HG03095 (cell line): ENCODE measurements around the gene ZNF441.
"Not testable (repeated sequence)": the region's sequence is repeated elsewhere in the genome, so short reads cannot be mapped to it uniquely, and the experiment has no call there.

ENCODE experiments used
- ATAC-seq: cut with Tn5 transposase; IDR thresholded peaks from one replicate; pipeline ENCODE4 v1.9.1; 2021; ENCODE audit warnings: moderate library complexity; ENCODE audit not compliant: unreplicated experiment

Gene ZNF441

DNA sequence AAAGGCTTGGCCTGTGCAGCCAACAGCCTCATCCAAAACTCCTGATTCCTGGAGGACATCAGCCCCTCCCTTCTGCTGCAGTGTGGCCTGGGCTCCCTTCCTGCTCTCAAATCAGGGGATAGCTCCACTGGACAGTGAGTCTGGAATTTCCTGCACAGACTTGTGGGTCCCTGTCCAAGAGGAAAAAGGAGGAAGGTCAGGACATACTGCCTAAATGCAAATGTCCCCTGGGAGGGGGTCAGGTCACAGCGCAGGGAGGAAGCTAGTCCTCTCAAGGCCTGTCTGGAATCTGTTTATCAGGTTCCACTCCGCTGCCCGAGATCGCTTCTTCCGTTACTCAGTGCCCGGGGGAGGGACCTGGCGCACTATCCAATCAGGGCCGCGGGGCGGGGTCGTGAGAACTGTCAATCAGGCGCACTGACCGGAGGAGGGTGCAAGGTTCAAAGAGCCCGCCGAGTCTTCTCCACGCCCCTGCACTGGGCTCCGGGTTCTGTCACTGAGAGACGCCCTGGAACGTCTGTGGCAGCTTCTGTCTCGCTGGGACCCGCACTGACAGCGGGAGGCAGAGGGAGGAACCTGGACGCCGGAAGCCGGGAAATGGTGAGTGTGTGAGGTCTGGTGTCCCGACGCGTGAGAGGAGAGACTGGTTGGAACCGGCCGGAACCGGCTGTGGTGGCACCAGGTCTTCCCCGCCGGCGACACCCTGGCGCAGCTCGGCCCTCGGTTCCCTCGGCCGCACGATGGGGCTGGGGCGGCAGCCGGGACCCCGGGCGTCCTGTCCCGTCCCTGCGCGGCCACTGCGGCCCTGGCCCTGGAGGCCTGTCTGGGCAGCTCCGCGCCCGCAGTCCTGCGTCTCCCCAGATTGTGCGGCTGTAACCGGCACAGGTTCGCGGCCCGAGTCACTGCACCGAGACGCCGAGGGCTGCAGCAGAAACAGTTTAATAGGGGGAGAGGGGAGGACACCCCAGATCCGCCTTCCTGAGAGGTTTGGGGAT lies at the start of gene ZNF441:
TSS of gene ZNF441 (plus strand) at position 404 of the 995 bp plus-strand sequence. CDS start at position 598, 194 bp downstream.
- peak; percentile 87 for ATAC-seq

GRCh38 chr19:11721681-11722080 lies 45.1 kb upstream of the ZNF441 start:
- no peak for ATAC-seq

- no peak for ATAC-seq
Observed at GRCh38 chr19:11722414-11722813, 44.4 kb upstream of the ZNF441 start.

GRCh38 chr19:11729586-11729985 lies 37.2 kb upstream of the ZNF441 start:
- no peak for ATAC-seq

- no peak for ATAC-seq
Observed at GRCh38 chr19:11735375-11735774, 31.4 kb upstream of the ZNF441 start.

DNA sequence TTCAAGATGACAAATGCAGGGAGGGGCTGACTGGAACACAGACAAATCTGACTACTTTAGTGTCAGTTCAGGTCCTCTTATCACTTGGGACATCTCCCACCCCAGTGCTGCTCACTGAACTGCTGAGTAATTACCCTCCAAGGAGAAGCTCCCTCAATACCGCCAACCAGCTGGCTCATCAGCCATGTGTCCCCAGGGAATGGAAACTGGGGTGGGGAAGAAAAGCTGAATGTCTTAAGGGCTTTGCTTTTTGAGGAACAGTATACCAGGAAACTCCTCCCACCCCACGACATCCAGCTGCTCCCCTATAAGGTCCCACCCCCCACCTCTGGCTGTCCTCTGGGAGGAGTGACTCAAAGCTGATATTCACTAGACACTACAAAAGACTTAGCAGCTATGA lies 30.1 kb upstream of the ZNF441 start:
- no peak for ATAC-seq

GRCh38 chr19:11737964-11738745 lies 28.6 kb upstream of the ZNF441 start:
- peak; percentile 30 for ATAC-seq

GRCh38 chr19:11738746-11739620 lies 27.8 kb upstream of the ZNF441 start, which contains the start of gene ZNF823:
ZNF823 (minus strand) TSS chr19:11738946; CDS start chr19:11738819, 127 bp downstream.
- peak; percentile 85 for ATAC-seq

- ATAC-seq: no peak
Observed at GRCh38 chr19:11745869-11746268, 20.9 kb upstream of the ZNF441 start.

DNA sequence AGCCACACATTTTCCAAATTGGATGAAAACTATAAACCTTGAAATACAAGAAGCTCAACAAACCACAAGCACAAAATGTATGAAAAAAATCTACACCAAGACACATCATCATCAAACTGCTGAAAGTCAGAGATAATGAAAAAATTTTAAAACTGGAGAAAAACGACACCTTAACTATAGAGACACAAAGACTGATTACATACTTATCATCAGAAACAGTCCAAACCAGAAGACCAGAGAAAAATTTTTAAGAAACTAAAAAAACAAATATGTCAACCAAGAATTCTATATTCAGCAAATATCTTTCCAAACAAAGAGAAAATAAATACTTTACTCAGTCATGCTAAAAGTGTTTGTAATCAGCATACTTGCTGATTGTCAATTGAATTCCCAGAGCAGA lies 19.5 kb upstream of the ZNF441 start:
- no peak for ATAC-seq

GRCh38 chr19:11749751-11750150 lies 17.0 kb upstream of the ZNF441 start:
- no peak for ATAC-seq

DNA sequence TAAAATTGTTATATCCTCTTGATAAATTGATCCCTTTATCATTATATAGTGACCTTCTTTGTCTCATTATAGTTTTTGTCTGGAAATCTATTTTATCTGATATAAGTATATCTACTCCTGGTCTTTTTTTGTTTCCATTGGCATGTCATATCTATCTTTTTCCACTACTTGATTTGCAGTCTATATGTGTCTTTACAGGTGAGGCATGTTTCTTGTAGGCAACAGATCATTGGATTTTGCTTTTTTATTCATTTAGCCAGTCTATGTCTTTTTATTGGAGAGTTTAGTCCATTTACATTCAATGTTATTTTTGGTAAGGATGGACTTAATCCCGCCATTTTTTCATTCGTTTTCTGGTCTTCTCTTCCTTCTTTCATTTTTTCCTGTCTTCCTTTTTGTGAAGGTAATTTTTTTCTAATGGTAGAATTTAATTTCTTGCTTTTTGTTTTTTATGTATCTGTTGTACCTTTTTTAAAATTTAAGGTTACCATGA lies 14.5 kb upstream of the ZNF441 start:
- ATAC-seq: no peak

GRCh38 chr19:11754663-11755062 lies 12.1 kb upstream of the ZNF441 start:
- ATAC-seq: no peak

- no peak for ATAC-seq
Observed at GRCh38 chr19:11756965-11757364, 9.8 kb upstream of the ZNF441 start.

DNA sequence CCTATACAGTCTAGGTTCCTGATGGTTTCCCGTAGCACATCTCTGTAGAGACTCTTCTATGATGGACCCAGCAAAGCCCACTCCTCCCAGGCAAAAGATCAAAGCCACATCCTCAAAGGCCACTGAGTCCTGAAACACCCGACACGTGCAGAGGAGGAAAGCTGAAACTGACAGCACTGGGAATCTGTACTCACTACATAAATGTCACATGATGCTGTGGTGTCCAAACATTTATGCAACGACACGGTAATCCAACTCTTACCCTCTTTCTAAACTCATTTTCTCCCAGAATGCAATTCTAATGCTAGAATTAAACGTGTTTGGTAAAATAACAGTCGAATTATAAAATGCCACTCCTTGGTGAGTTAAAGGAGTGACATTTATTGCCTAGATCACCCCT lies 7.0 kb upstream of the ZNF441 start:
- ATAC-seq: no peak

GRCh38 chr19:11763117-11763516 lies 3.7 kb upstream of the ZNF441 start:
- no peak for ATAC-seq

DNA sequence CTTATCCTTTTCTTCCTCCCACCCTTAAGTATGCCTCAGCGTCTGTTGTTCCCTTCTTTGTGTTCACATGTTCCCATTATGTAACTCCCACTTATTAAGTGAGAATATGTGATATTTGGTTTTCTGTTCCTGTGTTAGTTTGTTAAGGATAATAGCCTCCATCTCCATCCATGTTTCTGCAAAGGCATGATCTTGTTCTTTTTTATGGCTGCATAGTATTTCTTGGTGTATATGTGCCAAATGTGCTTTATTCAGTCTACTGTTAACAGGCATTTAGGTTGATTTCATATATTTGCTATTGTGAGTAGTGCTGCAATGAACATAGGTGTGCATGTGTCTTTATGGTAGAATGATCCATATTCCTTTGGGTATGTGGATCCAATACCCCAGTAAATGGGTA lies 3.2 kb upstream of the ZNF441 start:
- no peak for ATAC-seq

GRCh38 chr19:11767633-11768133 lies 883 bp downstream of the ZNF441 start:
- no peak for ATAC-seq

DNA sequence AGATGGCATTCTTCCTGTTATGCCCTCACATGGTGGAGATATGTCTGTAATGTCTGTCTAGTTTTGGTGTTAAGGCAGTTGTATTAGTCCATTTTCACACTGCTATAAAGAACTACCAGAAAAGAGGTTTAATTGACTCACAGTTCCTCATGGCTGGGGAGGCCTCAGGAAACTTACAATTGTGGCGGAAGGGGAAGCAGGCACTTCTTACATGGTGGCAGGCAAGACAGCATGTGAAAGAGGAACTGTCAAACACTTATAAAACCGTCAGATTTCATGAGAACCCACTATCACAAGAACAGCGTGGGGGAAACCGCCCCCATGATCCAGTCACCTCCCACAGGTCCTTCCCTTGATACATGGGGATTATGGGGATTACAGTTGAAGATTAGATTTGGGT lies 3.2 kb downstream of the ZNF441 start:
- ATAC-seq: no peak

- not testable (repeated sequence) for ATAC-seq
Observed at GRCh38 chr19:11771520-11771919, 4.7 kb downstream of the ZNF441 start.
